Measurements from ENCODE around the gene SIPA1L3. TPM values are rescaled to one million over a fixed set of nuclear protein-coding genes. Genes with fewer than 3 reads are reported as not detected.

SIPA1L3 gene
- total RNA-seq, 2 donors from 2014 or later, result 29.5 to 32.2 TPM

DNA sequence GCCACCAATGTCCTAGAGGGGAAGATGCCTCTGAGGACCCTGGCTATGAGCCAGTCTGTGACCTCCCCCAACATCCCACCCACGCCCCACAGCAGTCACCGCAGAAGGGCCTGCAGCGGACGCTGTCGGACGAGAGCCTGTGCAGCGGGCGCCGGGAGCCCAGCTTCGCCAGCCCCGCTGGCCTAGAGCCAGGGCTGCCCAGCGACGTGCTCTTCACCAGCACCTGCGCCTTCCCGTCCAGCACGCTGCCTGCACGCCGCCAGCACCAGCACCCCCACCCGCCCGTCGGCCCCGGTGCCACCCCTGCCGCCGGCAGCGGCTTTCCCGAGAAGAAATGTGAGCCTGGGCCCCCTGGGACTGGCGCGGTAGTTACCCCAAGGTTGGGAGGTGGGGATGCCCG, 286.4 kb downstream of the SIPA1L3 start:
- peaks cover 7% of the 10 kb centered on the region for H3K36me3 Mint-ChIP-seq (ENCODE audit: low read depth)
- H3K27ac Mint-ChIP-seq, result no peak overlapping the region
- no peaks in the 10 kb centered on the region for H3K4me1 Mint-ChIP-seq
- no peaks in the 10 kb centered on the region for H3K27me3 Mint-ChIP-seq
- DNase-seq (no peak), ATAC-seq (no peak)
- H3K4me3 Mint-ChIP-seq, result no peak overlapping the region
- H3K9me3 ChIP-seq (ENCODE audit: control insufficient read depth, low read length, poor library complexity, severe bottlenecking), result no peaks in the 10 kb centered on the region

DNA sequence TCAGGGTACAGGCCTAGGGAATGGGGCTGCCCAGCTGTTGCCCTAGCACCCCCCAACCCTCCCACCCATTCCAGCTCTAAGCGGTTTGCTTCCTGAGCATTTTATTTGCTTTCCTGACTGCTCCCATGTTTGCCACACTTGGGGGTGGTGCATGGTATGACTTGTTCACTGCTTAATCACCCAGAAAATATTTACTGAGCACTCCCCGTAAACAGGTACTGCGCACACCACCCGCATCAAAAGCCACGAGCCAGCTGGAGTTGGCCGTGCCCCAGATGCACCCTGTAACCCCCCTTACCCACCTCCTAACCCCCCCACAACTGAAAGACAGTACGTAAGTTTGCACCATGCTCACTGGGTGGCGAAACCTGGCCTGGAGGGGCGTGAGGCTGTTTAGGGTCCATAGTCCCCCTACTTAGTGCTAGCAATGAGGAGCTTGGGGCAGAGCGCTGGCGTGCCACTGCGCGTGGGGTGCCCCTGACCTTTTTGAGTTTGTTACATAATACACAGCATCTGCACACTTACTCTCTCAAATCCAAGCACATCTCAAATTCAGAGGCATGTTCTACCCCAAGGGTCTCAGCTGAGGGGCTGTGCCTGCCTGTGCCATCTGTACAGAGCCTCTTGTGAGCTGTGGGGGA, 287.2 kb downstream of the SIPA1L3 start:
- H3K27me3 Mint-ChIP-seq, result no peaks in the 10 kb centered on the region
- no peak overlapping the region for H3K27ac Mint-ChIP-seq
- no peaks in the 10 kb centered on the region for H3K9me3 ChIP-seq (ENCODE audit: control insufficient read depth, low read length, poor library complexity, severe bottlenecking)
- ATAC-seq (no peak), DNase-seq (no peak)
- H3K4me1 Mint-ChIP-seq, result no peaks in the 10 kb centered on the region
- peaks cover 3% of the 10 kb centered on the region for H3K36me3 Mint-ChIP-seq (ENCODE audit: low read depth)
- no peak overlapping the region for H3K4me3 Mint-ChIP-seq

GRCh38 chr19:38195237-38195636, 288.2 kb downstream of the SIPA1L3 start:
- Mint-ChIP-seq H3K27ac (no peak overlapping the region), H3K4me1 (no peaks in the 10 kb centered on the region), H3K27me3 (no peaks in the 10 kb centered on the region), H3K36me3 (ENCODE audit: low read depth) (peaks cover 3% of the 10 kb centered on the region), H3K4me3 (no peak overlapping the region)
- H3K9me3 ChIP-seq (ENCODE audit: control insufficient read depth, low read length, poor library complexity, severe bottlenecking), result no peaks in the 10 kb centered on the region
- DNase-seq (no peak), ATAC-seq (no peak)

GRCh38 chr19:38196245-38196837, 289.3 kb downstream of the SIPA1L3 start:
- H3K4me3 Mint-ChIP-seq, result no peak overlapping the region
- H3K27ac Mint-ChIP-seq, result no peak overlapping the region
- no peak for DNase-seq
- H3K4me1 Mint-ChIP-seq, result no peaks in the 10 kb centered on the region
- no peak for ATAC-seq
- H3K9me3 ChIP-seq (ENCODE audit: control insufficient read depth, low read length, poor library complexity, severe bottlenecking), result no peaks in the 10 kb centered on the region
- no peaks in the 10 kb centered on the region for H3K27me3 Mint-ChIP-seq
- H3K36me3 Mint-ChIP-seq (ENCODE audit: low read depth), result peaks cover 3% of the 10 kb centered on the region

DNA sequence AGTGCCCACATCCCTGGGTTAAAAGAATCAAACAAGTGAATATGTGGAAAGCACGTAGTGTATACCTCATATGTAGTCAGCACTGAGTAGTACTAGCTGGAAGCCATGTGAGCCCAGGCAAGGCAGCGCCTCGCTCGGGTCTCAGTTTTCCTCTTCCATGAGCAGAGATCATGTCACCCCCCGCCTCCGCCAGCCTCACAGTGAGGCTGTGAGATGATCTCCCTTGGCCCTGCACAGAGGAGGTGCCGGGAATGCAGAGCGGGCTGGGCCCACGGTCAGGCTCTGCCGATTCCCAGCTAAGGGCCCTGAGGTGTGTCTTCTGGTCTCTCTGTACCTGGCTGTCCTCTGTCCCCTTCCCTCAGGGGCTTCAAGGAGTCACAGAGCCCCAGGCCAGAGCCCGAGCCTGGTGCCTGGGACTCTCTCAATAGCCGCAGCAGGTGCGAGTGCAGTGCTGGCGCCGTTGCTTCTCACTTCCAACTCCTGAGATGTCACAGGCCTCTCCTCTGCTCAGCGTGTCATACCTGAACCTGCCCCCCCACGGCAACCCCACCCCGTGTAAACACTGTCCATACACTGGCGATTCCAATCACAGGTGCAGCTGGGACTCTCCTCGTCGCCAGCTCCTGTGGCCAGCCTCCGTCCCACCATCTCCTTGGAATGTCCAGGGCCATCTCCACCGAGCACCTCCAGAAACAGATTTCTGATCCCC, 290.1 kb downstream of the SIPA1L3 start:
- DNase-seq, result no peak
- H3K27me3 Mint-ChIP-seq, result no peaks in the 10 kb centered on the region

GRCh38 chr19:38197937-38198704, 291.1 kb downstream of the SIPA1L3 start:
- no peak overlapping the region for H3K27ac Mint-ChIP-seq
- no peaks in the 10 kb centered on the region for H3K27me3 Mint-ChIP-seq
- H3K36me3 Mint-ChIP-seq (ENCODE audit: low read depth), result peaks cover 8% of the 10 kb centered on the region
- ATAC-seq (no peak), DNase-seq (no peak)
- H3K4me1 Mint-ChIP-seq, result no peaks in the 10 kb centered on the region
- no peak overlapping the region for H3K4me3 Mint-ChIP-seq
- H3K9me3 ChIP-seq (ENCODE audit: control insufficient read depth, low read length, poor library complexity, severe bottlenecking), result no peaks in the 10 kb centered on the region

More for the DNA sequence above, 290.1 kb downstream of the SIPA1L3 start:
- Mint-ChIP-seq H3K4me3 (no peak overlapping the region), H3K36me3 (ENCODE audit: low read depth) (peaks cover 3% of the 10 kb centered on the region), H3K27ac (no peak overlapping the region), H3K4me1 (no peaks in the 10 kb centered on the region)
- ATAC-seq, result no peak
- H3K9me3 ChIP-seq (ENCODE audit: control insufficient read depth, low read length, poor library complexity, severe bottlenecking), result no peaks in the 10 kb centered on the region

DNA sequence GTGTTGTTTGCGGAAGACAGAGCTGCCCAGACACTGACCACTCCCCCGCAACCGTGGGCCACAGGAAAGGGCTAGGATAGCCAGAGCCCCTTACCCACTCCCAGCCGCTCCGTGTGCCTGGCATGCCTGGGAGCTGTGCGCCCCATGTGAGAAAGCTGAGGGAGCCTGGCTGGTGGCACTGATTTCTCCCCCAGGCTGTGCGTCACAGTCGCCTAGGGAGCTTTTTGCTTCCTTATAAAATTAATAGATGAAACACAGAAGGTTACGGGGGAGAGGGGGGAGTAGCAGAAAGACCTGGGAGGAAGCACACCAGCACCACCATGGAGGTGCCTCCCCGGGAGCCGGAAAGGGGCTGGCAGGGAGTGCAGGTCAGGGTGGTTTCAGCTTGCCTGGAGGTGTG, 292.3 kb downstream of the SIPA1L3 start:
- no peaks in the 10 kb centered on the region for H3K4me1 Mint-ChIP-seq
- DNase-seq (no peak), ATAC-seq (no peak)
- H3K27me3 Mint-ChIP-seq, result no peaks in the 10 kb centered on the region
- H3K36me3 Mint-ChIP-seq (ENCODE audit: low read depth), result peaks cover 8% of the 10 kb centered on the region
- H3K27ac Mint-ChIP-seq, result no peak overlapping the region
- no peaks in the 10 kb centered on the region for H3K9me3 ChIP-seq (ENCODE audit: control insufficient read depth, low read length, poor library complexity, severe bottlenecking)
- H3K4me3 Mint-ChIP-seq, result no peak overlapping the region

GRCh38 chr19:38201731-38202130, 294.7 kb downstream of the SIPA1L3 start:
- Mint-ChIP-seq H3K4me3 (no peak overlapping the region), H3K36me3 (ENCODE audit: low read depth) (peaks cover 4% of the 10 kb centered on the region), H3K27ac (no peak overlapping the region), H3K4me1 (no peaks in the 10 kb centered on the region), H3K27me3 (no peaks in the 10 kb centered on the region)
- H3K9me3 ChIP-seq (ENCODE audit: control insufficient read depth, low read length, poor library complexity, severe bottlenecking), result no peaks in the 10 kb centered on the region
- DNase-seq, result no peak
- no peak for ATAC-seq

GRCh38 chr19:38202504-38202903, 295.5 kb downstream of the SIPA1L3 start:
- no peaks in the 10 kb centered on the region for H3K9me3 ChIP-seq (ENCODE audit: control insufficient read depth, low read length, poor library complexity, severe bottlenecking)
- H3K4me1 Mint-ChIP-seq, result no peaks in the 10 kb centered on the region
- H3K27ac Mint-ChIP-seq, result peak overlapping the region; percentile 73
- ATAC-seq (no peak), DNase-seq (no peak)
- H3K4me3 Mint-ChIP-seq, result no peak overlapping the region
- peaks cover 6% of the 10 kb centered on the region for H3K27me3 Mint-ChIP-seq
- H3K36me3 Mint-ChIP-seq (ENCODE audit: low read depth), result peaks cover 6% of the 10 kb centered on the region

DNA sequence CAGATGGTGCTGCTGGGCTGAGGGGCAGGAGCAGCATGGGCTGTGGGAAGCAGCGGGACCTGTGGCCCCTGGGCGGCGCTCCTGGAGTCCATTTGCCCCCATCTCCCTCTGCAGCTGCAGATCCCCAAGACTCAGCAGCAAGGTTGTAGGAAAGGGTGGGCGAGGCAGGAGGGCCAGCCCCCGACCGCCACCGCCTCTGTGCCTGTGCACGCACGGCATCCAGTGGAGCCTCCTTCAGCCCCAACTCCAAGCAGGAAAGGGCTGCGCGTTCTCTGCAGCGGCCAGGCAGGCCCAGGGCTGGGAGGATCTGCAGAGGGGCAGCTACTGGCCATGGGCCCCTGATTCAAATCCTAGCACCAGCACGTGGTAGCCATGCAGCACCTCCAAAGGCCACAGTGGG, 296.2 kb downstream of the SIPA1L3 start:
- no peaks in the 10 kb centered on the region for H3K9me3 ChIP-seq (ENCODE audit: control insufficient read depth, low read length, poor library complexity, severe bottlenecking)
- Mint-ChIP-seq H3K27me3 (peaks cover 8% of the 10 kb centered on the region), H3K36me3 (ENCODE audit: low read depth) (peaks cover 6% of the 10 kb centered on the region), H3K4me3 (no peak overlapping the region), H3K4me1 (no peaks in the 10 kb centered on the region), H3K27ac (no peak overlapping the region)
- DNase-seq, result no peak
- ATAC-seq, result no peak

GRCh38 chr19:38204096-38204495, 297.1 kb downstream of the SIPA1L3 start:
- Mint-ChIP-seq H3K4me1 (no peaks in the 10 kb centered on the region), H3K27me3 (peaks cover 14% of the 10 kb centered on the region), H3K27ac (no peak overlapping the region), H3K4me3 (no peak overlapping the region), H3K36me3 (ENCODE audit: low read depth) (peaks cover 6% of the 10 kb centered on the region)
- no peaks in the 10 kb centered on the region for H3K9me3 ChIP-seq (ENCODE audit: control insufficient read depth, low read length, poor library complexity, severe bottlenecking)
- no peak for ATAC-seq
- DNase-seq, result no peak

DNA sequence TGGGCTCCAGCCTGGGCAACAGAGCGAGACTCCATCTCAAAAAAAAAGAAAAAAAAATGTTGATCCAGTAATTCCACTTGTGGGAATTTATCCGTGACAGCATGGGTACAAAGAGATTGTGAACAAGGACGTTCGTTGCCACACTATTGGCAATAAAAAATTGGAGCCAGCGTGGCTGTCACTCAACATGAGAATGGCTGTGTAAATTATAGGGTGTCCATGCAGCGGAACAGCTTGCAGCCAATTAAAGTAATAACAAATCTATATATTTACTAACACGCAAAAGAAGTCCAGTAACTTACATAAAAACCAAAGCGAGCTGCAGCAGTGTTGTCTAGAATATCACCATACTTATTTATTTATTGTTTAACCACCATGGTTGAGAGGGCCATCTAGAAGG, 297.7 kb downstream of the SIPA1L3 start:
- no peak overlapping the region for H3K4me3 Mint-ChIP-seq
- DNase-seq, result no peak
- H3K4me1 Mint-ChIP-seq, result peaks cover 1% of the 10 kb centered on the region
- no peaks in the 10 kb centered on the region for H3K9me3 ChIP-seq (ENCODE audit: control insufficient read depth, low read length, poor library complexity, severe bottlenecking)
- H3K36me3 Mint-ChIP-seq (ENCODE audit: low read depth), result peaks cover 7% of the 10 kb centered on the region
- peaks cover 20% of the 10 kb centered on the region for H3K27me3 Mint-ChIP-seq
- ATAC-seq, result no peak
- no peak overlapping the region for H3K27ac Mint-ChIP-seq

DNA sequence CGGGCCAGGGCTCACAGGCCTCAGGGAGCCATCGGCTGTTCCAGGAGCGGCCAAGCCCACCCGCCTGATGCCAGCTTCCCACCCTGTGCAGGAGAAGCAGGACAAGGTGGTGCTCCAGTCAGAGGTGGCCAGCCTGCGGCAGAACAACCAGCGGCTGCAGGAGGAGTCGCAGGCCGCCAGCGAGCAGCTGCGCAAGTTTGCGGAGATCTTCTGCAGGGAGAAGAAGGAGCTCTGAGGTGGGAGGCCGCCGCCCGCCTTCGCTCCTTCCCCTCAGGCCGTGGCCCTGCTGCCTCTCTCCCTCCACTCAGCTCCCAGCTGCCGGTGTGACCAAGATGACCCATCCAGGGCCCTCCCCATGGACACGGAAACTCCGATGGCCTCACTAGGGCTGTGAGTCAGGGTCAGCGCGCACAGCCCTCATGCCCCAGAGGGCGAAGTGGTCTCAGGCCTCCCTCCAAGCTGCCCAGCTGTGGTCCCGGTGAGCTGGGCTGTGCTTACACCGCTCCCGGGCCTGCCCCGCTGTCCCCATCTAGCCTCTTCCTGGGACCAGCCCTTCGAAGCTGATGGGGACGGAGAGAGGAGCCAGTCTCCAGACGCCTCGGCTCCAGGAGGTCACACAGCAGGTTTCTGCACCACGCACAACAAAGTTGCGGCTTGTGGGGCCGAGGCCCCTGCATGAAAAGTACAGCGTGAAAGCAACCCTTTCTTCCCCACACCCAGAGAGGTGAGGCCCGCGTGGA, 299.2 kb downstream of the SIPA1L3 start:
- peaks cover 14% of the 10 kb centered on the region for H3K4me1 Mint-ChIP-seq
- peaks cover 33% of the 10 kb centered on the region for H3K27me3 Mint-ChIP-seq
- no peak overlapping the region for H3K4me3 Mint-ChIP-seq
- H3K9me3 ChIP-seq (ENCODE audit: control insufficient read depth, low read length, poor library complexity, severe bottlenecking), result no peaks in the 10 kb centered on the region
- peaks cover 13% of the 10 kb centered on the region for H3K36me3 Mint-ChIP-seq (ENCODE audit: low read depth)
- ATAC-seq (no peak), DNase-seq (no peak)
- no peak overlapping the region for H3K27ac Mint-ChIP-seq

Data from T-helper 17 cell (primary cell).